ACC112 (cell line): Measurements from ENCODE around the gene LIPI.
"Not testable (repeated sequence)": the region's sequence is repeated elsewhere in the genome, so short reads cannot be mapped to it uniquely, and the experiment has no call there.

Source experiments
- H2AFZ ChIP-seq: fragments of 200-600 bp; sonication (generic); one replicate; pipeline ENCODE4 v1.6.0; 2017; ENCODE audit warnings: antibody characterized with exemption, low read length; ENCODE audit not compliant: unreplicated experiment
- H3K27ac ChIP-seq: fragments of 200-600 bp; sonication (generic); 2 replicates; pipeline ENCODE4 v1.5.1; 2014; ENCODE audit warnings: low read depth, mild to moderate bottlenecking, antibody characterized with exemption, low read length, moderate library complexity
- H3K27me3 ChIP-seq: fragments of 200-600 bp; sonication (generic); 2 replicates; pipeline ENCODE4 v1.6.1; 2014; ENCODE audit warnings: mild to moderate bottlenecking, antibody characterized with exemption, low read length, moderate library complexity, mixed read lengths; ENCODE audit not compliant: insufficient read depth
- H3K36me3 ChIP-seq: fragments of 200-600 bp; sonication (generic); 2 replicates; pipeline ENCODE4 v1.6.1; 2016; ENCODE audit warnings: mild to moderate bottlenecking, antibody characterized with exemption, low read length, moderate library complexity, mixed read lengths; ENCODE audit not compliant: insufficient read depth
- H3K4me1 ChIP-seq: fragments of 200-600 bp; sonication (generic); one replicate; pipeline ENCODE4 v1.6.1; 2016; ENCODE audit warnings: low read length, mixed read lengths; ENCODE audit not compliant: insufficient read depth, unreplicated experiment, control insufficient read depth
- H3K4me3 ChIP-seq: fragments of 200-600 bp; sonication (generic); 2 replicates; pipeline ENCODE4 v1.5.1; 2014; ENCODE audit warnings: mild to moderate bottlenecking, low read depth, low read length
- H3K79me2 ChIP-seq: fragments of 200-600 bp; sonication (generic); one replicate; pipeline ENCODE4 v1.6.0; 2016; ENCODE audit warnings: low read length; ENCODE audit not compliant: control insufficient read depth, unreplicated experiment, insufficient read depth

The LIPI gene

GRCh38 chr21:14075346-14076142, 135.2 kb downstream of the LIPI start:
- H3K79me2 ChIP-seq = no peaks in the 10 kb centered on the region
- H3K36me3 ChIP-seq = no peaks in the 10 kb centered on the region
- no peak overlapping the region for H3K27ac ChIP-seq
- H3K4me1 ChIP-seq = no peaks in the 10 kb centered on the region
- H3K4me3 ChIP-seq = no peak overlapping the region
- no peak overlapping the region for H2AFZ ChIP-seq
- H3K27me3 ChIP-seq = no peaks in the 10 kb centered on the region

GRCh38 chr21:14074177-14074576, 136.6 kb downstream of the LIPI start:
- no peaks in the 10 kb centered on the region for H3K79me2 ChIP-seq
- no peak overlapping the region for H3K27ac ChIP-seq
- no peaks in the 10 kb centered on the region for H3K27me3 ChIP-seq
- H3K4me1 ChIP-seq = no peaks in the 10 kb centered on the region
- H3K4me3 ChIP-seq = no peak overlapping the region
- H2AFZ ChIP-seq = no peak overlapping the region
- no peaks in the 10 kb centered on the region for H3K36me3 ChIP-seq

- Histone ChIP-seq H3K36me3 (no peaks in the 10 kb centered on the region), H2AFZ (no peak overlapping the region), H3K4me1 (no peaks in the 10 kb centered on the region), H3K27me3 (no peaks in the 10 kb centered on the region), H3K79me2 (no peaks in the 10 kb centered on the region), H3K4me3 (no peak overlapping the region), H3K27ac (no peak overlapping the region)
These were observed 137.1 kb downstream of the LIPI start for GRCh38 chr21:14073615-14074014.

GRCh38 chr21:14072761-14073535, 137.8 kb downstream of the LIPI start:
- no peaks in the 10 kb centered on the region for H3K36me3 ChIP-seq
- H3K79me2 ChIP-seq = no peaks in the 10 kb centered on the region
- no peak overlapping the region for H3K4me3 ChIP-seq
- H3K4me1 ChIP-seq = no peaks in the 10 kb centered on the region
- no peaks in the 10 kb centered on the region for H3K27me3 ChIP-seq
- no peak overlapping the region for H3K27ac ChIP-seq
- H2AFZ ChIP-seq = no peak overlapping the region

- no peaks in the 10 kb centered on the region for H3K4me1 ChIP-seq
- H3K36me3 ChIP-seq = no peaks in the 10 kb centered on the region
- no peaks in the 10 kb centered on the region for H3K27me3 ChIP-seq
- no peaks in the 10 kb centered on the region for H3K79me2 ChIP-seq
- no peak overlapping the region for H3K27ac ChIP-seq
- H2AFZ ChIP-seq = no peak overlapping the region
- no peak overlapping the region for H3K4me3 ChIP-seq
These were observed 138.6 kb downstream of the LIPI start for GRCh38 chr21:14071902-14072734.

GRCh38 chr21:14070968-14071367, 139.8 kb downstream of the LIPI start:
- H2AFZ ChIP-seq = no peak overlapping the region
- no peaks in the 10 kb centered on the region for H3K4me1 ChIP-seq
- H3K4me3 ChIP-seq = no peak overlapping the region
- no peak overlapping the region for H3K27ac ChIP-seq
- H3K36me3 ChIP-seq = no peaks in the 10 kb centered on the region
- H3K79me2 ChIP-seq = no peaks in the 10 kb centered on the region
- no peaks in the 10 kb centered on the region for H3K27me3 ChIP-seq

- H3K27me3 ChIP-seq = no peaks in the 10 kb centered on the region
- H3K4me1 ChIP-seq = no peaks in the 10 kb centered on the region
- no peak overlapping the region for H2AFZ ChIP-seq
- H3K79me2 ChIP-seq = no peaks in the 10 kb centered on the region
- no peak overlapping the region for H3K27ac ChIP-seq
- no peak overlapping the region for H3K4me3 ChIP-seq
- H3K36me3 ChIP-seq = no peaks in the 10 kb centered on the region
These were observed 140.5 kb downstream of the LIPI start for GRCh38 chr21:14070049-14070893.

- no peaks in the 10 kb centered on the region for H3K36me3 ChIP-seq
- no peak overlapping the region for H3K4me3 ChIP-seq
- no peak overlapping the region for H2AFZ ChIP-seq
- no peaks in the 10 kb centered on the region for H3K4me1 ChIP-seq
- no peaks in the 10 kb centered on the region for H3K27me3 ChIP-seq
- H3K79me2 ChIP-seq = no peaks in the 10 kb centered on the region
- no peak overlapping the region for H3K27ac ChIP-seq
These were observed 146.5 kb downstream of the LIPI start for GRCh38 chr21:14064296-14064645.

GRCh38 chr21:14063620-14064295, 147.0 kb downstream of the LIPI start:
- H3K27ac ChIP-seq, H3K4me1 ChIP-seq, H3K27me3 ChIP-seq, H3K4me3 ChIP-seq, H2AFZ ChIP-seq, H3K79me2 ChIP-seq, H3K36me3 ChIP-seq: not testable (repeated sequence)

GRCh38 chr21:14062684-14063083, 148.1 kb downstream of the LIPI start:
- H3K4me3 ChIP-seq, H3K27me3 ChIP-seq, H3K36me3 ChIP-seq, H3K27ac ChIP-seq, H3K79me2 ChIP-seq, H3K4me1 ChIP-seq, H2AFZ ChIP-seq: not testable (repeated sequence)
